ENCODE results near the gene APPL2. TPM values are rescaled to one million over a fixed set of nuclear protein-coding genes. Genes with fewer than 3 reads are reported as not detected.

Gene APPL2
- total RNA-seq, 1 donor from 2014 or later = 35.6 TPM

- no peak for DNase-seq
- H3K4me1 Mint-ChIP-seq (ENCODE audit: low read depth, unreplicated experiment) = peaks cover 7% of the 10 kb centered on the region
- no peak for TF ChIP-seq CTCF (IDR thresholded peaks at IDR 0.05; ENCODE audit: partially characterized antibody, unreplicated experiment)
- peaks cover 2% of the 10 kb centered on the region for H3K9me3 Mint-ChIP-seq (ENCODE audit: unreplicated experiment)
- no peak overlapping the region for H3K27ac Mint-ChIP-seq (ENCODE audit: unreplicated experiment)
- no peak overlapping the region for H3K4me3 Mint-ChIP-seq (ENCODE audit: unreplicated experiment)
- peaks cover 7% of the 10 kb centered on the region for H3K36me3 Mint-ChIP-seq (ENCODE audit: unreplicated experiment)
- peaks cover 7% of the 10 kb centered on the region for H3K27me3 Mint-ChIP-seq (ENCODE audit: unreplicated experiment)
Observed at GRCh38 chr12:105205322-105206048, 30.5 kb downstream of the APPL2 start.

- Mint-ChIP-seq H3K36me3 (ENCODE audit: unreplicated experiment) (peaks cover 7% of the 10 kb centered on the region), H3K27ac (ENCODE audit: unreplicated experiment) (no peak overlapping the region), H3K4me1 (ENCODE audit: low read depth, unreplicated experiment) (peaks cover 6% of the 10 kb centered on the region), H3K4me3 (ENCODE audit: unreplicated experiment) (no peak overlapping the region), H3K27me3 (ENCODE audit: unreplicated experiment) (peaks cover 7% of the 10 kb centered on the region), H3K9me3 (ENCODE audit: unreplicated experiment) (peaks cover 2% of the 10 kb centered on the region)
- DNase-seq = no peak
- no peak for TF ChIP-seq CTCF (IDR thresholded peaks at IDR 0.05; ENCODE audit: partially characterized antibody, unreplicated experiment)
Observed at GRCh38 chr12:105204916-105205315, 31.1 kb downstream of the APPL2 start.

GRCh38 chr12:105204127-105204526 lies 31.8 kb downstream of the APPL2 start:
- Mint-ChIP-seq H3K4me1 (ENCODE audit: low read depth, unreplicated experiment) (peaks cover 6% of the 10 kb centered on the region), H3K27ac (ENCODE audit: unreplicated experiment) (no peak overlapping the region), H3K36me3 (ENCODE audit: unreplicated experiment) (peaks cover 7% of the 10 kb centered on the region), H3K4me3 (ENCODE audit: unreplicated experiment) (no peak overlapping the region), H3K9me3 (ENCODE audit: unreplicated experiment) (peaks cover 2% of the 10 kb centered on the region), H3K27me3 (ENCODE audit: unreplicated experiment) (peaks cover 7% of the 10 kb centered on the region)
- DNase-seq = no peak
- TF ChIP-seq CTCF (IDR thresholded peaks at IDR 0.05; ENCODE audit: partially characterized antibody, unreplicated experiment) = no peak

- H3K4me1 Mint-ChIP-seq (ENCODE audit: low read depth, unreplicated experiment) = peaks cover 17% of the 10 kb centered on the region
- no peak for DNase-seq
- H3K4me3 Mint-ChIP-seq (ENCODE audit: unreplicated experiment) = no peak overlapping the region
- H3K36me3 Mint-ChIP-seq (ENCODE audit: unreplicated experiment) = peaks cover 11% of the 10 kb centered on the region
- no peak overlapping the region for H3K27ac Mint-ChIP-seq (ENCODE audit: unreplicated experiment)
- no peak for TF ChIP-seq CTCF (IDR thresholded peaks at IDR 0.05; ENCODE audit: partially characterized antibody, unreplicated experiment)
- H3K9me3 Mint-ChIP-seq (ENCODE audit: unreplicated experiment) = peaks cover 5% of the 10 kb centered on the region
- peaks cover 11% of the 10 kb centered on the region for H3K27me3 Mint-ChIP-seq (ENCODE audit: unreplicated experiment)
Observed at GRCh38 chr12:105202202-105202601, 33.8 kb downstream of the APPL2 start.

- Mint-ChIP-seq H3K27me3 (ENCODE audit: unreplicated experiment) (peaks cover 9% of the 10 kb centered on the region), H3K27ac (ENCODE audit: unreplicated experiment) (no peak overlapping the region), H3K9me3 (ENCODE audit: unreplicated experiment) (peaks cover 5% of the 10 kb centered on the region), H3K36me3 (ENCODE audit: unreplicated experiment) (peaks cover 11% of the 10 kb centered on the region), H3K4me3 (ENCODE audit: unreplicated experiment) (no peak overlapping the region), H3K4me1 (ENCODE audit: low read depth, unreplicated experiment) (peaks cover 17% of the 10 kb centered on the region)
- TF ChIP-seq CTCF (IDR thresholded peaks at IDR 0.05; ENCODE audit: partially characterized antibody, unreplicated experiment) = no peak
- no peak for DNase-seq
Observed at GRCh38 chr12:105201299-105201698, 34.7 kb downstream of the APPL2 start.

Data from glutamatergic neuron (in vitro differentiated cells).